Measurements from ENCODE around the gene ECHDC3.
"Not testable (repeated sequence)": the region's sequence is repeated elsewhere in the genome, so short reads cannot be mapped to it uniquely, and the experiment has no call there.

The ECHDC3 gene, protein sequence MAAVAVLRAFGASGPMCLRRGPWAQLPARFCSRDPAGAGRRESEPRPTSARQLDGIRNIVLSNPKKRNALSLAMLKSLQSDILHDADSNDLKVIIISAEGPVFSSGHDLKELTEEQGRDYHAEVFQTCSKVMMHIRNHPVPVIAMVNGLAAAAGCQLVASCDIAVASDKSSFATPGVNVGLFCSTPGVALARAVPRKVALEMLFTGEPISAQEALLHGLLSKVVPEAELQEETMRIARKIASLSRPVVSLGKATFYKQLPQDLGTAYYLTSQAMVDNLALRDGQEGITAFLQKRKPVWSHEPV

GRCh38 chr10:11742009-11742778, at the start of gene ECHDC3:
Gene ECHDC3 (plus strand): TSS chr10:11742382. CDS start chr10:11742577, 195 bp downstream.
- FAIRE-seq, result no peak

DNA sequence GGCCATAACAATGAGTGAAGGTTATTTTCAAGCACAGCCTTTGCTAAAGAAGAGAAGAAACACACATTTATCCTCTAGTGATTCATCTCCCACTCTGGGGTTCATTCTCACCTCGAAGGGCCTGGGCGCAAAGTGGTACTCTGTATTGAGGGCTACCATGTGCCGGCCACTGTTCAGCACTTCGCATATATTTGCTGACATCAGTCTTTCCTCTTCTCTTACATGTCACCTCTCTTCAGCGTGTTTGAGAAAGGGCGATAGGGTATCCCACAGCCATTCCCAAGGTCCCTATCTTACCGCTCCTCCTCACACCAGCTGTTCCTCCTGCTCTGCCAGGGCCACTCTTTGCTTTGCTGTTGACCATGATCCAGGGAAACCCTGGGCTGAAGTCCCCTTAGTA, 48.8 kb upstream of the ECHDC3 start:
- no peak for FAIRE-seq

GRCh38 chr10:11695779-11696178, 46.4 kb upstream of the ECHDC3 start:
- FAIRE-seq, result no peak

- no peak for FAIRE-seq
Observed at GRCh38 chr10:11697718-11698527, 44.3 kb upstream of the ECHDC3 start.

DNA sequence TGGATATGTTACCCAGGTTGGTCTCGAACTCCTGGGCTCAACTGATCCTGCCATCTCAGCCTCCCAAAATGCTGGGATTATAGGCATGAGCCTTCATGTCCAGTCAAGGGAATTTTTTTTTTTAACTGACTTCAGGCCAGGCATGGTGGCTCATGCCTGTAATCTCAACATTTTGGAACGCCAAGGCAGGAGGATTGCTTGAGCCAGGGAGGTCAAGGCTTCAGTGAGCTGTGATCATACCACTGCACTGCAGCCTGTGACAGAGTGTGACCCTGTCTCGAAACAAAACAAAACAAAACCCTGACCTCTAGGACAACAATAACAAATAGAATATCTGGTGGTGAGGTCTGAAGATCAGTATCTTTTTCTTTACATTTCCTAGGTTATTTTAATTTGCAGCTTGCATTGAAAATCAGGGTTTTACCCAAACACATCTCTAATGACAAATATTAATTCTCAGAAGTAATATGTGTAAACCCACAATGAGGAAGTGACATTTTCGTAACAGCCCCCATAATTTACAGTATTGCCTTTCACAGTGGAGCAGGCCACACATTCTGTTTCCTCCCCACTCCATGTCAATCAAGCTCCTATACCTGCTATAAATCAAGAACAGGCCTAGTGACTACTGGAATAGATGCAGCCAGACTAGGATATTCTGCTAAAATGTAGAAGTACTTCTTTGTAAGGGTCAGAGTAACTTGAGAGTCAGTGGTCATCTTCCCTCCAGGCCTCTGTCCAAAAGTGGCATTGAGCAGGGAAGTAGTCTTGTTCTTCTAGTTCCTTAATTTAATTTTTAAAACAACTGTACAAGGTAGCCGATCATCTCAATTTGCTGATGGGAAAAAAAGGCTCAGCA, 43.3 kb upstream of the ECHDC3 start:
- FAIRE-seq, result no peak

- no peak for FAIRE-seq
Observed at GRCh38 chr10:11699550-11700097, 42.6 kb upstream of the ECHDC3 start.

DNA sequence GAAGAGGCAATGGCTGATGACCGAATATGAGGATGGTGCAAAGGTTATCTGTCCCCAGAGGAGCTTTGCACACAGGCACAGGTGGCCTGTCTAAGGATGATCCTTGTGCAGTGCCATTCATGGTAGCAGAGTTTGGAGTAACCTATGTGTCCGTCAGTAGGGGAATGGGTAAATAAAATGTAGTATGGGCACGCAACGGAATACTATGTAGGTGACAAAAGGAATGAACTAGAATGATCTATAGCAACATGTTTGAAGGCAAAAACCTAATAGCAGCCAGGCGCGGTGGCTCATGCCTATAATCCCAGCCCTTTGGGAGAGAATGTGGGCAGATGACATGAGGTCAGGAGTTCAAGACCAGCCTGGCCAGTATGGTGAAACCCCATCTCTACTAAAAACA, 41.6 kb upstream of the ECHDC3 start:
- no peak for FAIRE-seq

GRCh38 chr10:11701451-11702095, 40.6 kb upstream of the ECHDC3 start:
- no peak for FAIRE-seq

DNA sequence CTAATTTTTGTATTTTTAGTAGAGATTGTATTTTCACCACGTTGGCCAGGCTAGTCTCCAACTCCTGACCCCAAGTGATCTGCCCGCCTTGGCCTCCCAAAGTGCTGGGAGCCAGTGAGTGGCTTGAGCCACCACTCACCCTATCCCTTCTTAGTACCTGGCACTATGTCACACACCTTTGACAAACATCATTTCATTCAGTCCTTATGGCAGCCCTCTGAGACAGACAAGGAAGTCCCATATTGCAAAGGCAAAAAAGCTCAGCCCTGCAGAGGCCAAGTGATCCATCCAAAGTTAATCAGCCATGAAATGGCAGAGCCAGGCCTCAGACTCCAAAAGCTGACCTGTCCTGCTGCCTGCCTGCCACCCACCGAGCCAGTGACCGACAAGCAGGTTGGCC, 39.9 kb upstream of the ECHDC3 start:
- FAIRE-seq, result no peak

DNA sequence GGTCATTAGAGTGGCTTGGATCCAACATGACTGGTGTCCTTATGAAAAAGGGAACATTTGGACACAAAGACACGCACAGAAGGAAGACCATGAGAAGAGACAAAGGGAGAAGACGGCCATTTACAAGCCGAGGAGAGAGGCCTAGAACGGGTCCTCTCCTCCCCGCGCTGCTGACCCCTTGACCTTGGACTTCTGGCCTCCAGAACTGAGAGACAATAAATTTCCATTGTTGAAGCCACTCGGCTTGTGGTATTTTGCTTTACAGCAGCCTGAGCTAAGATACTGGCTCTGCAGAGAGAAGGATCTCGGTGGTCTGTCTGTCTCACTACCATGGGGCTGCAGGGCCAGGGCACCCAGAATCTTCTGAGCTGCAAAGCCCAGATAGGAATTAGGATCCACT, 38.1 kb upstream of the ECHDC3 start:
- FAIRE-seq, result no peak

GRCh38 chr10:11705722-11706121, 36.5 kb upstream of the ECHDC3 start:
- no peak for FAIRE-seq

DNA sequence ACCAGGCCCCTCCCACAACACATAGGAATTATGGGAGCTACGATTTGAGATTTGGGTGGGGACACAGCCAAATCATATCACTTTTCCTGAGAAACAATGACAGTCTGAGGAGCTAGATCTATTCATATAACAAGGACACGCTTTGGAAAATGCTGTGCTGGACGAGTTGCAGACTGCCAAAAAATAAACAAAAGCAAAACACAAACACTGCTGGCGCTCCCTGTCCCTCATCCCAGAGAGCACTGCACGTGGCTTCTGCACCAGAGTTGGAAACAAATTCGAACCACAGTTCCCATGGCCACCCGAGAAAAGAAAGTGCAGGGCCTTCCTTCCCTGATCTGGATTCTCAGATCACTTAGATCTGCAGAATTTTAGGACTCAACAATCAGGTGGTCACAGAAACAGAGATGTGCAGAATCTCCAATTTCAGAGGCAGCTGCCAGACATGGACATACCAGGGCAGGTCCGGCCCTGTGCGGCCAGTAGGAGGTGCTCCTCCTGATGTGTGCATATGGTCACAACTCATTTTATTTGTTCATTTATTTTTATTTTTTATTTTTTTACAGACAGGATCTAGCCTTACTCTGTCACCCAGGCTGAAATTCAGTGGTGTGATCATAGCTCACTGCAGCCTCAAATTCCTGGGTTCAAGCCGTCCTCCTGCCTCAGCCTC, 35.2 kb upstream of the ECHDC3 start:
- no peak for FAIRE-seq

DNA sequence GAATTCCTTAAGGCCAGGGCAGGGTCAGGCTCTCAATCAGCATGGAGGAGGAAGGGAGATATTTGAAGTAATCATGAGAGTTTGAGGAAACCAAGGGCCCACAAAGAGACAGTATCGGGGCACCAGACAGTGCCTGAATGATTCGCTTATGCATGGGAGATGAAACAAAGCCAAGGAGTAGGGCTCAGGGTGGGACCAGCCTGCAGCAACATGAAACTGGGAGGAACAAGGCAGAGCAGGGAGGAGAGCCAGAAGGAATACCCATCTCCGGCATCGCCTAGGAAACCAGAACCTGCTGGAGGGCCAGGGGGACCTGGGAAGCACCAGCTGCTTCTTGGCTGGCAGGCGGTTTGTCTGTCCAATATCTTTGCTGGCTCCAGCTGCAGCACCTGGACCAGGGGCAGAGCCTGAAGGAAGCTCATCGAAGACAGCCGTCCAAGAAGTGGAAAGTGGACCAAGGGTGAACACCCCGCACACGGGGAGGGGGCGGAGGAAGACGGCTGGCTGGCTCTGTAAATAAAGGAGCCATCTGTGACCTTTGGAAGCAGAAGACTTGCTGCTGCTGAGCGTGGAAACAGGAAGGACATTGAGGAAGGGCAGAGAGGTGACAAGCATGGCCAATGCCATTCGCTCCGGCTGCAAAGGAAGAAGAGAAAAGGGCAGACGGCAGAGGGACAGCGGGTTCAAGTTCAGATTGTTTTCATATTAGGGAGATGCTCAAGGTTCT, 34.4 kb upstream of the ECHDC3 start:
- FAIRE-seq, result no peak

DNA sequence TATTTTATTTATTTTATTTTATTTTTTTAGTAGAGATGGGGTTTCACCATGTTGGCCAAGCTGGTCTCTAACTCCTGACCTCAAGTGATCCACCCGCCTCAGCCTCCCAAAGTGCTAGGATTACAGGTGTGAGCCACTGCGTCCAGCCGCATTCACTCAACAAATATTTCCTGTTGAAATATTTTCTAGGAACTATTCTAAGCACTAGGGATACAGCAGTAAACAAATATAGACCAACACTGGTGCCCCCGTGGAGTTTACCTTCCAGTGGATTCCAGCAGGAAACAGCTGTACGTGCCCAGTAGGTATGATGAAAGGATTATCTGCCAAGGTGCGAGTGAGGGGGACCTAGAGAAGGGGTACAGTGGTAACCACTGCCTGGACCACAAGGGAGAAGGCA, 33.4 kb upstream of the ECHDC3 start:
- FAIRE-seq, result not testable (repeated sequence)

GRCh38 chr10:11712744-11713143, 29.4 kb upstream of the ECHDC3 start:
- no peak for FAIRE-seq

GRCh38 chr10:11713186-11713743, 28.9 kb upstream of the ECHDC3 start:
- no peak for FAIRE-seq

DNA sequence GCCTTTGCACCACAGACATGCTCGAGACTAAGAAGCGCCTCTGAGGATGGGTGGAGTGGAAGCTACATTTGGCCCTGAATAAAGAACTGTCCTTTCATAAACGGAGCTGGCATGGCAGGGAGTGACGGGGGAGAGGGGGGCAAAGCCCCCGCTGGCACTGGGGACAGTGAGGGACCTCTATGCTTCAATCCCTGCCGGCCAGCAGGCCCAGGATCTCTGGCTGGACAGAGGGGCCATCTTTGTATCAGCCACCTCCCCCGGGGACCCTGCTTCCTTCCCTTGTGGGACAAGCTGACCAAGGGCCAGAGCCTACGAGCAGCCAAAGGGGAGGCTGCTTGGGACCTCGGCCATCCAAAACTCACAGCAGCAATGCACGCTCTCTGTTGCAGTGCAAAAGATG, 28.2 kb upstream of the ECHDC3 start:
- no peak for FAIRE-seq

- no peak for FAIRE-seq
Observed at GRCh38 chr10:11714750-11715365, 27.3 kb upstream of the ECHDC3 start.

DNA sequence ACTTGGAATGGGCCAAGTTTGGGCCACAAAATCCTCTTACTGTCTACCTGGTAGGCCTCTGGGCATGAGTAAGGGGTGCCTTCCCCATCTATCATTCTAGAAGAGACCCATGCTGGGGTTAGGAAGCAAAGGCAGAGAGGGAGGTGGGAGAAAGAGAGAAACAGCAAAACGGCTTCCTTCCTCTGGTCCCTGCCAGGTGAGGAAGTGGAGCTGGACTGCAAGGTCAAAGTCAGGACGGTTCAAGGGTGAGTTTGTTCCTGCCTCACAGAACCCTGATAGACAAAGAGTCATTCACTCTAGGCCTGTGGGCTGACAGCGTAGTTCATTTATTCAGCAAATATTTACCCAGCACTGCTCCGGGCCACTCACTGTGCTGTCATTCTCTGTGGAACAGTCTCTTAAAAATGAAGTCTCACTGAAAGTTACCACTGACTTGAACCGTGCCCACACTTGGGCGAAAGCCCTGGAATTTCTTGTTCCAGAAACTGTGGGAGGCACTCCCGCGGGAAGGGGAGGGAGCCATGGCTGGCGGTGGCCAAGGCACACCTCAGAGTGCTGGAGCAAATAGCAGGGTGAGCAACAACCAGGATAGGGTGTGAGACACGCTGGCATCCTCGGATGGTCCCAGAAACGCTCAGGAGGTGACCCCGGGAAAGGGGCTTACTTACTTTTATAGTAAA, 26.2 kb upstream of the ECHDC3 start:
- FAIRE-seq, result no peak

Measured in islet of Langerhans (tissue), 1 donor.